Measurements from ENCODE around the gene TMEM238L. TPM values are rescaled to one million over a fixed set of nuclear protein-coding genes. Genes with fewer than 3 reads are reported as not detected.

TMEM238L gene
- total and polyA plus RNA-seq, 2 experiments from 2014 or later = not detected

DNA sequence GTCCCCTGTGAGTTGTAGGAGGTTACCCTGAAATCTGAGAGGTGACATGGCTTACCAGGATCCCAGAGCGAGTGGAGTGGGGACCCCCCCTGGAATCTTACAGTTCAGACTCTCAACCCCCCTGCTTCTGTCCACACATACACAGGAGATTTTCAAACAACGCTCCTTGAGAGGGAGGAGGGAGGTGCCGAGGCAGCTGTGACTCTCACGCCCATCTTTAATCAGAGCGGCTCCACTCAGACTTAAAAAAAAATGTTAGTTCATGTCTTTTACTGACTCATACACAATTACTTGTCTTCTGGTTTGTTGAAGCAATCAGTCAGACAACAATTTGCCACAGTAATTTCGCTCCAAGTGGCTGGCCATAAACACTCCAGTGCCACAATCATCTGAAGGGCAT is 58.7 kb downstream of the TMEM238L start:
- H3K9me3 Mint-ChIP-seq = 0 out of 3 replicates have a peak, but pooled peaks cover 2% of the 10 kb centered on the region
- Histone ChIP-seq H4K20me1 (replicated peaks; ENCODE audit: insufficient read depth) (no peaks in the 10 kb centered on the region), H2AFZ (no peak overlapping the region), H3K9me2 (ENCODE audit: insufficient read depth) (peaks cover 2% of the 10 kb centered on the region; the same call in 1 of the 2 replicates), H3K4me1 (ENCODE audit: insufficient read depth) (peaks cover 12% of the 10 kb centered on the region), H3K27me3 (ENCODE audit: insufficient read depth) (no peaks in the 10 kb centered on the region), H3F3A (replicated peaks; ENCODE audit: low read depth) (no peaks in the 10 kb centered on the region), H3K27ac (ENCODE audit: low read depth) (no peak overlapping the region), H3K36me3 (ENCODE audit: insufficient read depth) (no peaks in the 10 kb centered on the region), H3K4me3 (no peak overlapping the region), H3K4me2 (no peak overlapping the region), H3K79me2 (replicated peaks; ENCODE audit: insufficient read depth) (no peaks in the 10 kb centered on the region)
- H3K27me3 Mint-ChIP-seq (ENCODE audit: insufficient read depth, low read depth, poor library complexity) = peaks cover 5% of the 10 kb centered on the region
- no peak overlapping the region for H3K4me3 Mint-ChIP-seq
- ATAC-seq (no peak), DNase-seq (ENCODE audit: low spot score) (no peak)
- H3K36me3 Mint-ChIP-seq (ENCODE audit: low read depth) = no peaks in the 10 kb centered on the region
- TF ChIP-seq, protein P1, sequence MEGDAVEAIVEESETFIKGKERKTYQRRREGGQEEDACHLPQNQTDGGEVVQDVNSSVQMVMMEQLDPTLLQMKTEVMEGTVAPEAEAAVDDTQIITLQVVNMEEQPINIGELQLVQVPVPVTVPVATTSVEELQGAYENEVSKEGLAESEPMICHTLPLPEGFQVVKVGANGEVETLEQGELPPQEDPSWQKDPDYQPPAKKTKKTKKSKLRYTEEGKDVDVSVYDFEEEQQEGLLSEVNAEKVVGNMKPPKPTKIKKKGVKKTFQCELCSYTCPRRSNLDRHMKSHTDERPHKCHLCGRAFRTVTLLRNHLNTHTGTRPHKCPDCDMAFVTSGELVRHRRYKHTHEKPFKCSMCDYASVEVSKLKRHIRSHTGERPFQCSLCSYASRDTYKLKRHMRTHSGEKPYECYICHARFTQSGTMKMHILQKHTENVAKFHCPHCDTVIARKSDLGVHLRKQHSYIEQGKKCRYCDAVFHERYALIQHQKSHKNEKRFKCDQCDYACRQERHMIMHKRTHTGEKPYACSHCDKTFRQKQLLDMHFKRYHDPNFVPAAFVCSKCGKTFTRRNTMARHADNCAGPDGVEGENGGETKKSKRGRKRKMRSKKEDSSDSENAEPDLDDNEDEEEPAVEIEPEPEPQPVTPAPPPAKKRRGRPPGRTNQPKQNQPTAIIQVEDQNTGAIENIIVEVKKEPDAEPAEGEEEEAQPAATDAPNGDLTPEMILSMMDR (conservative IDR thresholded peaks at IDR 0.05; ENCODE audit: low read depth in 2 of 2) = no peak
- H3K27ac Mint-ChIP-seq = no peak overlapping the region
- H3K4me1 Mint-ChIP-seq = peaks cover 11% of the 10 kb centered on the region

Small RNA genes within 50 kb of the gene (small RNA-seq; reads per million reads assigned to genes)
- gene AC015908.2 (ENCODE audit: low replicate concordance) = not detected
- gene TMEM238L (ENCODE audit: low replicate concordance) = not detected

Other genes starting within 250 kb of the TMEM238L start
- gene MYH3, start 146.8 kb downstream of the TMEM238L start, total RNA-seq (2014; rRNA removed; shearing (Covaris generic)) = 1.1 and 1.8 TPM in 2 replicates
- 0.73 and 0.84 TPM in 2 replicates for gene MYH3, start 146.8 kb downstream of the TMEM238L start, polyA plus RNA-seq (2016; fragmentation: Nextera tagmentation; extraction: Ambion mirVana)
- 69.4 and 72.5 TPM in 2 replicates for gene SCO1, start 106.6 kb downstream of the TMEM238L start, total RNA-seq (2014; rRNA removed; shearing (Covaris generic))
- 37.6 and 43.9 TPM in 2 replicates for gene SCO1, start 106.6 kb downstream of the TMEM238L start, polyA plus RNA-seq (2016; fragmentation: Nextera tagmentation; extraction: Ambion mirVana)
- gene ADPRM, start 106.5 kb downstream of the TMEM238L start, total RNA-seq (2014; rRNA removed; shearing (Covaris generic)) = 4.8 and 8.8 TPM in 2 replicates
- 6.8 and 7.6 TPM in 2 replicates for gene ADPRM, start 106.5 kb downstream of the TMEM238L start, polyA plus RNA-seq (2016; fragmentation: Nextera tagmentation; extraction: Ambion mirVana)
- 1.2 and 3.1 TPM in 2 replicates for gene TMEM220, start 74.1 kb downstream of the TMEM238L start, total RNA-seq (2014; rRNA removed; shearing (Covaris generic))
- 7.2 and 7.8 TPM in 2 replicates for gene TMEM220, start 74.1 kb downstream of the TMEM238L start, polyA plus RNA-seq (2016; fragmentation: Nextera tagmentation; extraction: Ambion mirVana)
- gene PIRT, start 34.0 kb upstream of the TMEM238L start, total RNA-seq (2014; rRNA removed; shearing (Covaris generic)) = not detected in 2 replicates
- gene PIRT, start 34.0 kb upstream of the TMEM238L start, polyA plus RNA-seq (2016; fragmentation: Nextera tagmentation; extraction: Ambion mirVana) = not detected in 2 replicates

Measured in GM23338 (cell line).